OCI-LY7 (cell line): ENCODE measurements around the gene COL4A1. TPM values are rescaled to one million over a fixed set of nuclear protein-coding genes. Genes with fewer than 3 reads are reported as not detected.

Experiments used
- BruUV-seq: library from RNA; stranded (reverse); fragments of 400-500 nt; replicated peaks from 2 replicates; lab custom pipeline; 2021; lab: Mats Ljungman, UMichigan
- CTCF ChIA-PET: fragments of 300-600 bp; sonication (Branson Sonifier 250); formaldehyde crosslinking; loops from one replicate; lab custom pipeline; 2022; ENCODE audit warnings: antibody characterized with exemption; ENCODE audit not compliant: unreplicated experiment; lab: Charles Lee
- POLR2A ChIA-PET: fragments of 300-600 bp; sonication (Branson Sonifier 250); formaldehyde crosslinking; loops from one replicate; lab custom pipeline; 2022; ENCODE audit warnings: antibody characterized with exemption; lab: Charles Lee
- DNase-seq: peaks from one replicate; pipeline ENCODE4 v3.0.0-alpha.2; 2015; ENCODE audit warnings: low spot score
- H2AFZ ChIP-seq: fragments of 200-600 bp; sonication (generic), shearing (Covaris generic); 2 replicates; pipeline ENCODE4 v1.6.1; 2014; ENCODE audit warnings: mild to moderate bottlenecking, antibody characterized with exemption, low read length, moderate library complexity
- H3K27ac ChIP-seq: fragments of 200-600 bp; sonication (generic); 2 replicates; pipeline ENCODE4 v1.5.1; 2014; ENCODE audit warnings: mixed run types, low read depth, mild to moderate bottlenecking, moderate library complexity, low read length, inconsistent platforms; ENCODE audit not compliant: poor library complexity, severe bottlenecking
- H3K36me3 ChIP-seq: fragments of 200-600 bp; sonication (generic); 2 replicates; pipeline ENCODE4 v1.6.1; 2014; ENCODE audit warnings: mild to moderate bottlenecking, antibody characterized with exemption, low read length, moderate library complexity, mixed read lengths; ENCODE audit not compliant: insufficient read depth
- H3K4me1 ChIP-seq: fragments of 200-600 bp; sonication (generic); 2 replicates; pipeline ENCODE4 v1.5.1; 2014; ENCODE audit warnings: mild to moderate bottlenecking, low read length; ENCODE audit not compliant: insufficient read depth, poor library complexity, severe bottlenecking
- H3K4me2 ChIP-seq: fragments of 200-600 bp; sonication (generic); 2 replicates; pipeline ENCODE4 v1.6.1; 2014; ENCODE audit warnings: mild to moderate bottlenecking, low read length
- H3K4me3 ChIP-seq: fragments of 200-600 bp; sonication (generic); 2 replicates; pipeline ENCODE4 v1.5.1; 2014; ENCODE audit warnings: mild to moderate bottlenecking, low read depth, low read length; ENCODE audit not compliant: poor library complexity, severe bottlenecking
- H3K79me2 ChIP-seq: fragments of 200-600 bp; sonication (generic); 2 replicates; pipeline ENCODE4 v1.6.1; 2016; ENCODE audit warnings: low read depth, mild to moderate bottlenecking, low read length, moderate library complexity, mixed read lengths; ENCODE audit not compliant: insufficient read depth
- H3K9me2 ChIP-seq: fragments of 200-600 bp; sonication (generic); 2 replicates; pipeline ENCODE4 v1.6.1; 2016; ENCODE audit warnings: mild to moderate bottlenecking, low read length, mixed read lengths; ENCODE audit not compliant: insufficient read depth
- H3K9me3 ChIP-seq: fragments of 200-600 bp; sonication (generic); 2 replicates; pipeline ENCODE4 v1.6.1; 2014; ENCODE audit warnings: mild to moderate bottlenecking, mixed run types, low read length, mixed read lengths
- H4K20me1 ChIP-seq: fragments of 200-600 bp; sonication (generic); 2 replicates; pipeline ENCODE4 v1.6.1; 2014; ENCODE audit warnings: mild to moderate bottlenecking, antibody characterized with exemption, low read length, moderate library complexity, mixed read lengths; ENCODE audit not compliant: insufficient read depth
- CTCF ChIP-seq: fragments of 200-600 bp; sonication (generic); conservative IDR thresholded peaks from 2 replicates; pipeline ENCODE4 v1.5.1; 2014; ENCODE audit warnings: mild to moderate bottlenecking, antibody characterized with exemption, low read length, moderate library complexity, mixed read lengths
- EZH2phosphoT487 ChIP-seq: fragments of 200-600 bp; sonication (generic); IDR thresholded peaks from 2 replicates; pipeline ENCODE4 v1.6.1; 2018; ENCODE audit warnings: low read depth, borderline replicate concordance, mild to moderate bottlenecking, mixed run types, antibody characterized with exemption, low read length, moderate library complexity, mixed read lengths
- intact Hi-C: fragments of 100-400 bp; cut with micrococcal nuclease; formaldehyde crosslinking; loops from one replicate; pipeline ENCODE4 v1.10.0; 2022; ENCODE audit not compliant: unreplicated experiment
- total RNA-seq, 2 experiments: library from RNA; depleted of rRNA in 1 of 2; stranded (reverse); fragments of >200 nt in 1 of 2; shearing (Covaris generic) in 1 of 2; gene quantifications; 2 replicates each; pipeline ENCODE4 v1.2.3, GENCODE V29; 2014 to 2022

COL4A1 gene
- total RNA-seq, 2 experiments from 2014 or later = 0.06 TPM; not detected in 1

- ChIA-PET POLR2A (interaction anchor here (0.7 kb wide), 1 partner anchor 835 kb away, joined by 3 read pairs; no protein-coding TSS in a partner anchor), CTCF (no interaction called here)
- H3K36me3 ChIP-seq = no peaks in the 10 kb centered on the region
- no peaks in the 10 kb centered on the region for H4K20me1 ChIP-seq
- no peaks in the 10 kb centered on the region for H3K9me3 ChIP-seq
- intact Hi-C loops = no loop called here
- no peak for DNase-seq
- H3K4me3 ChIP-seq = no peak overlapping the region
- no peaks in the 10 kb centered on the region for H3K9me2 ChIP-seq
- H3K4me2 ChIP-seq = no peak overlapping the region
- TF ChIP-seq CTCF (no peak), EZH2phosphoT487 (no peak)
- H3K4me1 ChIP-seq = no peaks in the 10 kb centered on the region
- no peak overlapping the region for H2AFZ ChIP-seq
- no peaks in the 10 kb centered on the region for H3K79me2 ChIP-seq
- H3K27ac ChIP-seq = no peak overlapping the region
- no TSS peak for BruUV-seq
These were observed 175.5 kb downstream of the COL4A1 start for GRCh38 chr13:110131424-110131823.

- no peaks in the 10 kb centered on the region for H3K36me3 ChIP-seq
- H3K9me3 ChIP-seq = no peaks in the 10 kb centered on the region
- CTCF ChIA-PET = no interaction called here
- DNase-seq = no peak
- no peaks in the 10 kb centered on the region for H3K79me2 ChIP-seq
- no TSS peak for BruUV-seq
- H3K9me2 ChIP-seq = no peaks in the 10 kb centered on the region
- H3K4me2 ChIP-seq = no peak overlapping the region
- H3K4me1 ChIP-seq = no peaks in the 10 kb centered on the region
- no peak overlapping the region for H3K27ac ChIP-seq
- TF ChIP-seq CTCF = no peak
- no peak for TF ChIP-seq EZH2phosphoT487
- H4K20me1 ChIP-seq = no peaks in the 10 kb centered on the region
- POLR2A ChIA-PET = no interaction called here
- H2AFZ ChIP-seq = no peak overlapping the region
- intact Hi-C loops = no loop called here
- H3K4me3 ChIP-seq = no peak overlapping the region
These were observed 176.5 kb downstream of the COL4A1 start for GRCh38 chr13:110130431-110130830.

GRCh38 chr13:110129539-110130186, 177.3 kb downstream of the COL4A1 start:
- H3K36me3 ChIP-seq = no peaks in the 10 kb centered on the region
- no peak overlapping the region for H3K4me3 ChIP-seq
- intact Hi-C loops = no loop called here
- DNase-seq = no peak
- no peak for TF ChIP-seq EZH2phosphoT487
- no peak for TF ChIP-seq CTCF
- ChIA-PET CTCF (no interaction called here), POLR2A (no interaction called here)
- H3K4me2 ChIP-seq = no peak overlapping the region
- H3K4me1 ChIP-seq = no peaks in the 10 kb centered on the region
- BruUV-seq = no TSS peak
- H2AFZ ChIP-seq = no peak overlapping the region
- H4K20me1 ChIP-seq = no peaks in the 10 kb centered on the region
- H3K9me2 ChIP-seq = no peaks in the 10 kb centered on the region
- no peak overlapping the region for H3K27ac ChIP-seq
- no peaks in the 10 kb centered on the region for H3K9me3 ChIP-seq
- no peaks in the 10 kb centered on the region for H3K79me2 ChIP-seq
